GM04503 (cell line): ENCODE measurements around the gene HOXA11.

Source experiments
- DNase-seq: peaks from one replicate; pipeline ENCODE4 v3.0.0-alpha.2; 2012; ENCODE audit warnings: low read depth

The HOXA11 gene

DNA sequence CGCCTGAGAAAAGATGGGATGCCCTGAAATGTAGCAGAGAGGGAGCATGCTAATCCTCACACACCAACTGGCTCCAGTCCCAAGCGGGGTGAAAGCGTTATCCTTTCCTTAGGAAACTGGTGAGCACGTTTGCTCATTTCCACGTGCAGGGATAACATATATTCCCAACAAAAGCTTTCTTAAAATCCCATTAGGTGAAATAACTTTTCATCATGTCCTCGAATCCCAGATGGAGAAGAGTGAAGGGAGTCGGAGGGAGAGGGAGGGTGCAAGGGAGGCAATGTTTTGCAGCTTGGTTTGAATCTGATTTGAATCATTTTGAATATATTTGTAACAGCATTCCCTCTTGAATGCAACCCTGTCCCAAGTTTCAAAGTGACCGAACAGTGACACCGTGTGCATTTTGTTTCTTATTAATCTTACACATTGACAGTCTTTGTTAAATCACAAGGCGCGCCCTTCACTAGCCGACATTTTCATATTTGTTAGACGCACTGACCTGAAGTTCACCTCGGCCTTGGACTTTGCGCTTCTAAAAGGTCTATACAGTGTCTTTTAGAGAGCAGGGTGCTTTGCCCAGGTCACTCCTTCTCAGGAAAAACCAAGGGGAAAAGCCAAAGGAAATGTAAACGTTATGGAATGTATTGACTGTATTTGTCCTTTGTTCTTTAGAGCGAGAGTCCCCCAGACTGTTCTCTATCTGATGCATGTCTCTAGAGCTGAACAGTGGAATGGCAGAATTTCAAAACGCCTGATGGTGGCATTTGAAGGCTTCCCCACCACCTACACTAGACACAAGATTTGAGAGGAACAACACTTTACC lies 51.4 kb downstream of the HOXA11 start:
- DNase-seq: no peak

DNA sequence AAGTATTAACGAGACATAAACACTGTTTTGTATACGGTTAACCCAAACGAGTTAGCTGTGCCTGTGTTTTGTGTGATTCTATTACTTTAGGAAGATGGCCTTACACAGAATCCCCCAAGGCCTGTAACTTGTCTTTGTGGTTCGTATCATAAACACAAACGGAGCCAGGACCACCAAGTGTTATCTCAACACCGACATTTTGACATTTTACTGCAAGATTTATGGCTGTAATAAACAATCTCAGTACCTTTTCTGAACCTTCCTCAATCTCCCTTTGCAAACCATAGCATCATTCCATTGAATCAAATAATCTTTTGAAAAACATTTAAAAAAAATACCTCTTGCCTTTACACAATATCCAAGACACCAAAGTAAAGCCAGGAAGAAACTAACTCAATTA lies 52.1 kb downstream of the HOXA11 start:
- DNase-seq: no peak

DNA sequence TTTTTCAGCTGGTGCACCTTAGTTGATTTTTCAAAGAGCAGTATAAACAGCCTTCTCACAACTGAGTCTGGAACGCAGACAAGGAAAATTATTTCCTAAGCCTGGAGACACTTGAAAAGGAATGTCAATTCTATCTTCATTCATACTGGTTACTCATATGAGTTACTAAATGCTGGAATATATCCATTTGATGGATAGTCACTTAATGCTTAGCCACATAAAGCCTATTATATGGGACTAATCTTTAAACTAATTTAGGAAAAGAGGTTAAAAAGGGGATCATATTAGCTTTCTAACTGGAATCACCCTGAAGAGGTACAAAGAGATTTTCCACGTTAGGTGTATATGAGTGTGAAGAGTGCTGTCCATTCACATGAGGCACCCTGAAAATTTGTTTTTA lies 52.8 kb downstream of the HOXA11 start:
- no peak for DNase-seq

DNA sequence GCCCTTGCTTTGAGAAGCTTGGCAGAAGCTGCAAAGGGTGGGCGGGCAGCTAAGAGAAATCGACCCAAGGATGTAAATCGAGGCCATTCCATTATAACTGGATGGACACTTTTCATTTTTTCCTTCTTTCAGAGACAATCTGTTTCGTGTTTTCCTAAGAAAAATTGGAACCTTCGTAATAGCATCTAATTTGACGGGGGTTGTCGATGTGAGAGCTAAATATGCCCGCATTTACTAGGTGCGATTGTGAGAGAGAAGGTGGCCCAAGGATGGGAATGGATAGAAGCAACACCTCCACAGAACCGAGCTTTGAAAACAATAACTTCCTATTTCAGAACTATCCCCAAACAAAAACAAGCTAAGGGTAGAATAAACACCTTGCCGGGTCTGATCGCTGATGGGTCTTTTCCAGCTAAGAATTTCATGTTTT lies 53.6 kb downstream of the HOXA11 start:
- no peak for DNase-seq
